AML-193 (cell line): ENCODE results near the gene MARK3.

Experiments used
- DNase-seq, 2 experiments: peaks; one replicate each; lab custom pipeline; 2025; lab: John Stamatoyannopoulos, UW

MARK3 gene

GRCh38 chr14:103366741-103367140, 18.5 kb upstream of the MARK3 start:
- DNase-seq = no peak

- no peak for DNase-seq
Measured at GRCh38 chr14:103367995-103368394, 17.2 kb upstream of the MARK3 start.

DNA sequence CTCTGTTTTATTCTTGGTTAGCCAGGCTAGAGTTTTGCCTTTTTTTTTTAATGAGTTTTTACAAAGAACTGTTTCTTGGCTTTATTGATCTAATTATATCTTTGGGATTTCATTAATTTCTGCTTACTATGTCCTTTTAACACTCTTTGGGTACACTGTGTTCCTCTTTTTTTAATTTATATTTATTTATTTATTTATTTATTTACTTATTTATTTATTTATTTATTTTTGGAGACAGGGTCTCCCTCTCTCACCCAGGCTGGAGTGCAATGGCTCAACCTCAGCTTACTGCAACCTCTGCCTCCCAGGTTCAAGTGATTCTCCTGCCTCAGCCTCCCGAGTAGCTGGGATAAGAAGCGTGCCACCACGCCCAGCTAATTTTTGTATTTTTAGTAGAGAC, 15.1 kb upstream of the MARK3 start:
- DNase-seq = no peak

DNA sequence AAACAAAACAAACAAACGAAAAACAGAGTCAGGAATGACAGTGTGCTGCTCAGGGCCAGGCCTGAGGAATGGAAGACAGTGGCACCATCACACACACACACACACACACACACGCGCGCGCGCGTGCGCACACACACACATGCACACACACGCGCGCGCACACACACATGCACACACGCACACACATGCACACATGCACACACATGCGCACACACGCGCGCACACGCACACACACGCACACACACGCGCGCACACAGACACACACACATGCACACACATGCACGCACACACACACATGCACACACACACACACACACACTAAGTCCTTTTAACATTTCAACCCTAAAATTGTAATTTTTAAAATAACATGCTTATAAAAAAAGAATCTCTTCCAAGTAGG, 13.2 kb upstream of the MARK3 start:
- no peak for DNase-seq

GRCh38 chr14:103372552-103373304, 12.5 kb upstream of the MARK3 start:
- peak in 1 of 2 experiments; percentile 24 for DNase-seq

- DNase-seq = no peak
Measured at GRCh38 chr14:103374121-103374520, 11.1 kb upstream of the MARK3 start.

DNA sequence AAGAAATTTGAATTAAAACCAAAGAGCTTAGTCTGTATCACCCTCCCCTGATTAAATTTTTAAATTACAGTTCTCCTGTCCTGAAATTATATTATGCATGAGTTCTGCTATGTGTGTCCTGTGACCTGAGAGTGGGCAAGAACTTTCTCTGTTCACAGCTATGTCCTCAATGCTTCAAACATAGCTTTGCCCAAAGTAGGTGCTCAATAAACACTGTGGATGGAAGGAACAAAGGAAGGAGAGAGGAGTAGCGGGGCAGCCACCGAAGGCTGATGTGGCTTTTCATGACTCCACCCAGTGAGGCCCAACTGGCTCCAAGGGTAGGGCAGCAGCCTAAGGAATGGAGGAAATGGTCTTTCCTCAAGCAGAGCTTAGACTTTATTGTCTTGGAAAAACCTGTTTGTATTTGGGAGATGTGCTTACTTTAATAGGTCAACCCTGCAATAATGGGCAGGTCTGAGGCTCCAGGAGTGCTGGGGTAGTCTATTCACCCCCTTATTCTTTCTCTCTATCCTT, 7.6 kb upstream of the MARK3 start:
- DNase-seq = no peak

DNA sequence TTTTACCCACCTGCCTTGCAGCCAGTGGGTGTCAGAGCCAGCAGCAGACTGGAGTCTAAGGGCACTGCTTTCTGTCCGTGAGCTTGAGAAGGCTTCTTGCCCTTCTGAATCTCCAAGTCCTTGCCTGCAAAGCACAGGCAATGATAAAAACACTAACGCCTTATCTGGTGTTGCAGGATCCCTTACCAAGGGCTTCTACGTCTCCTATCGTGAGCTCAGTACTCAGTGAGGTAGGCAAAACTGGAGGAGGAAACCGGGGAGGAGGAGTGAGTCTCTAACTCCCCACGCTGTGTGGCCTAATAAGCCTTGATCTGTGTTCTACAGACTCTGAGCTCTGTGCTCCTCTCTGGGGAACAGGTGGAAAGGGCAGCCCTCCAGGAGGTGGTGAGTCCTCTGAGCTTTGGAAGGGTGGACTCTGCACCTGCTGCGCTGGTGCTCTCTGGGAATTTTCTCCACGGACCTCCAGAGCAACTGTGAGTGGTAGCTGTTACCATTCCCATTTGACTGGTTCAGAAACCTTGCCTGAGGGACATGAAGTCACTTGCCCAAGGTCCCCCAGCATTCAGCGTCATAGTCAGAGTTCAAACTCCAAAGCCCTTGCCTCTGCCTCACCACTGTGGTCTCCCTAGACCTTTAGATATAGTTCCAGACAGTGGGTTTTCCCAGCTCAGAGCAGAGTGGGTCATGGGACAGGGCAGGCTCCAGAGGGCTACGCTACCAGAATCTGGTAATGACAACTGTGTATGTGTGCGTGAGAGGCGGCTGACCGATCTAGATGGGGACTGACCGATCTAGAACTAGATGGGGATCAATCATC, 7.0 kb upstream of the MARK3 start:
- DNase-seq = no peak

DNA sequence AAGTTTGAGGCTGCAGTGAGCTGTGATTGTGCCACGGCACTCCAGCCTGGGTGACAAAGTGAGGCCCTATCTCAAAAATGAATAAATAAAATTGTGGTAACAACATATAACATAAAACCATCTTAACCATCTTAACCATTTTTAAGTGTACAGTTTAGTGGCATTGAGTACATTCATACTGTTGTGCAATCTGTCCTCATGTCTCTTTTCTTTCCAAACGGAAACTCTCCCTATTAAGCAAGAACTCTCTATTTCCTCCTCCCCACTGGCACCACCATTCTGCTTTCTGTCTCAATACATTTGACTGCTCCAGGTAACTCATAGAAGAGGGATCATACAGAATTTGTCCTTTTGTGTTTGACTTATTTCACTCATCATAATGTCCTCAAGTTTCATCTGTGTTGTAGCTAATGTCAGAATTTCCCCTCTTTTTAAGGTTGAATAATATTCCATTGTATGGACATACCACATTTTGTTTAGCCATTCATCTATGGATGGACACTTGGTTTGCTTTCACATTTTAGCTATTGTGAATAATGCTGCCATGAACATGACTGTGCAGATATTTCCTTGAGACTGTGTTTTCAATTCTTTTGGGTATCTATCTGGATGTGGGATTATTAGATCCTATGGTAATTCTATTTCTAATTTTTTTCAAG, 4.4 kb upstream of the MARK3 start:
- DNase-seq = peak; percentile 90 to 93

GRCh38 chr14:103382376-103382775, 2.8 kb upstream of the MARK3 start:
- peak; percentile 67 to 69 for DNase-seq

- no peak for DNase-seq
Measured at GRCh38 chr14:103384450-103385151, 614 bp upstream of the MARK3 start.

DNA sequence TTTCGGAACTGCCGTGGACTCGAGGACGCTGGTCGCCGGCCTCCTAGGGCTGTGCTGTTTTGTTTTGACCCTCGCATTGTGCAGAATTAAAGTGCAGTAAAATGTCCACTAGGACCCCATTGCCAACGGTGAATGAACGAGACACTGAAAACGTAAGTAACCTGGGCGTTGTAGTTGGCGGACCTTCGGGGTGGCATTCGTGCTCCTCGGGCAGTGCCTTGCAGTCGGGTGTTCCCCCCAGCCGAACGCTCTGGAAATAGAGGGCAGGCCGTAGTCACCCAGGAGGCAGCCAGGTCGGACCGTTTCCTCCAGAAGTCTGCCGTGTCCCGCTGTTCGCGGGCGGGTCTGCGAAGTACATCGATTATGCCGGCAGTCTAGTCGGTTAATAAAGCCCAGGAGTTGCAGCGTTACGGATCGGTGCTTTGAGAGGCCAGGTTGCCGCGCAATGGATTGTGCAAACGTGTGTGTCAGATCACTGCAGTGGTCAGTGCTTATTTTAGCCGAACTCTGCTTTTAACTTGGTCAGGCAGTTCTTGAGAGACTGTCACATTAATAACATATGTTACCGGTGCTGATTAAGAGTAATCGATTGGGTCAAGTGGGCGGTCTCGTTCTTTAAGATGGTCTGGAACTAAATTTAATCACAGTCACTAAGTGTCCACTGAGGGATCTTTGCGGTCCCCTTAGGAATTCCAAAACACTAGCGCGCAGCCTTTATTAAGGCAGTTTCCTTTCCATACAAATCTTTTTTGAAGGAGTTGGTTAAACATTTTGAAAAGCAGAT, 906 bp downstream of the MARK3 start:
- DNase-seq = peak in 1 of 2 experiments; percentile 34

GRCh38 chr14:103386713-103387329, 1.6 kb downstream of the MARK3 start:
- peak in 1 of 2 experiments; percentile 11 for DNase-seq

DNA sequence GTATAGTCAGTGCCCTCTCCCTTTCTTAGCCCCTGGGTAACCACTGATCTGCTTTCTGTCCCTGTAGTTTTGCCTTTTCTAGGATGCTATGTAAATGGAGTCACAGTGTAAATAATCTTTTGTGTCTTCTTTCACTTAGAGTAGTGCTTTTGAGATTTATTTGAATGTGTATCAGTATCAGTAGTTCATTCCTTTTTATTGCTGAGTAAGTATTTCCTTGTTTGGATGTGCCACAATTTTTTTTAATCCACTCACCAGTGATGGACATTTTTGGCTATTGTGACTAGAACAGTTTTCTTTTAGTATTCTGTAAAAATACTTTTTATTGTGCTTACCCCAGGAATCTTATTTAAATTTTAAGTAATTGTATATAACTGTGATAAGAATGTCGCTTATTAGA, 3.4 kb downstream of the MARK3 start:
- DNase-seq = no peak

GRCh38 chr14:103390605-103391004, 5.4 kb downstream of the MARK3 start:
- no peak for DNase-seq

DNA sequence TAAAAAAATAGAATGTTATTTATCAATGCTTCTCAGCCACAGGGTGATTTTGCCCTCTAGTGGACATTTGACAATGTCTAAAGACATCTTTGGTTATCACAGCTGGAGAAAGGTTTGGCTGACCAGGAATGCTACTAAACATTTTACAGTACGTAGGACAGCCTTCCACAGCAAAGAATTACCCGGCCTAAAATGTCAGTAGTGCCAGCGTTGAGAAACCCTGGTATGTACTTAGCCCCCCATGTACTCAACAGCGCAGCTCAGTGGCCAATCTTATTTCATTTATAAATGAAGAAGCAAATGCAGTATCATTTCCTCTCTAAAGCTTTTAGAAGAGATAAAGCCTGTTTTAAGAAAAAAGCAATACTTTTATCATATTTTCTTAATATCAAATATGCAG, 5.8 kb downstream of the MARK3 start:
- DNase-seq = peak; percentile 83 to 85

DNA sequence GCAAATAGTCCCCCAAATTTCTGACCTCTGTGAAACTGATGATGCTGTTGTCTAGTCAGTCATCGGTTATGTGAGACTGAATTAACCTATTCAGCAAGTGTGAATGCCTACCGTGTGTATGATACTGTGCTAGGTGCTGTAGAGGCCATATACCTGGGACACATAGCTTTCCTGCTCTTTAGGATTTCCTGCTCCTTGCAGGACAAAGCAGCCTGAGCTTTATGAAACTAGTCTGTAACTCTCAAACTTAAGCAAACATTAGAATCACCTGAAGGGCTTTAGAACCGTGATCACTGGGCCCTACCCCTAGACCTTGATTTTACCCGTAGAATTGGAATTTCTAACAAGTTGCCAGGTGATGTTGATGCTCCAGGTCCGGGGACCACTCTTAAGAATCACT, 6.9 kb downstream of the MARK3 start:
- no peak for DNase-seq

DNA sequence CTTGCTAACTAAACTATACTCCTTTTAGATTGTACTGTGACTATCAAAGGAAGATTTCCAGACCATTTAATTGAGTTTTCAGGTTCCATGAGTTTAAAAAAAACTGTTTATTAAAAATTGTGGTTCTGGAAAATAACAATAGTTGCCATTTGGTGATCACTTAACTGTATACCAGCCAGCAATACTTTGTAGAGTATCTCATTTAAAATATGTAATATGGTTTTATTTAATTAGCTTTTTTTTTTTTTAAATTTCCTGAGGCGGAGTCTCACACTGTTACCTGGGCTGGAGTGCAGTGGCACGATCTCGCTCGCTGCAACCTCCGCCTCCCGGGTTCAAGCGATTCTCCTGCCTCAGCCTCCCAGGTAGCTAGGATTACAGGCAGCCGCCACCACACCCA, 7.4 kb downstream of the MARK3 start:
- no peak for DNase-seq

GRCh38 chr14:103393070-103393469, 7.9 kb downstream of the MARK3 start:
- DNase-seq = no peak
